ENCODE results near the gene RHEX.
"Not testable (repeated sequence)": the region's sequence is repeated elsewhere in the genome, so short reads cannot be mapped to it uniquely, and the experiment has no call there.

RHEX gene

GRCh38 chr1:206064501-206064900 lies 11.5 kb downstream of the RHEX start:
- not testable (repeated sequence) for H3K27ac ChIP-seq (replicated peaks; ENCODE audit: low read length); H4K91ac ChIP-seq (ENCODE audit: low read depth, low read length, poor library complexity); H3K27me3 ChIP-seq (ENCODE audit: control insufficient read depth in 3 of 3, insufficient read depth in 3 of 3, low read depth in 1 of 3, low read length in 3 of 3); H3K4me1 ChIP-seq (ENCODE audit: control insufficient read depth in 2 of 2, insufficient read depth in 1 of 2, low read depth in 1 of 2, low read length in 2 of 2); H3K4me3 ChIP-seq (ENCODE audit: low read length in 2 of 2); H2BK5ac ChIP-seq (ENCODE audit: low read length); DNase-seq (ENCODE audit: low spot score); H3K18ac ChIP-seq (ENCODE audit: low read length); H3K36me3 ChIP-seq (replicated peaks in 1 of 2; ENCODE audit: control insufficient read depth in 2 of 2, insufficient read depth in 2 of 2, low read length in 2 of 2); H3K79me1 ChIP-seq (ENCODE audit: low read depth, low read length); H2AFZ ChIP-seq (ENCODE audit: low read length); H4K8ac ChIP-seq (ENCODE audit: low read depth, low read length); H3K4ac ChIP-seq (ENCODE audit: low read length); H2BK15ac ChIP-seq (ENCODE audit: low read length); H3K4me2 ChIP-seq (ENCODE audit: insufficient read depth, low read length, poor library complexity, severe bottlenecking); H2AK5ac ChIP-seq (ENCODE audit: low read depth, low read length); H3K9ac ChIP-seq (ENCODE audit: low read depth, low read length, poor library complexity); H2BK12ac ChIP-seq (ENCODE audit: low read length); H3K23ac ChIP-seq (ENCODE audit: low read depth, low read length, poor library complexity); H2BK120ac ChIP-seq (ENCODE audit: low read depth, low read length); H3K14ac ChIP-seq (ENCODE audit: low read length)
- peaks cover 3 to 12% of the 10 kb centered on the region in 2 donors for H3K9me3 ChIP-seq (replicated peaks in 1 of 2; ENCODE audit: control insufficient read depth in 2 of 2, insufficient read depth in 1 of 2, low read depth in 1 of 2, low read length in 2 of 2)
- WGBS, 2 donors (ENCODE audit: extremely low coverage in 2 of 2, insufficient read length in 2 of 2, insufficient replicate concordance in 1 of 2): no CpG with 5 or more reads among the region's 25 CpGs

- no peak overlapping the region for H2BK5ac ChIP-seq (ENCODE audit: low read length)
Measured at GRCh38 chr1:206065547-206066145, 12.7 kb downstream of the RHEX start.

GRCh38 chr1:206066479-206067171 lies 13.7 kb downstream of the RHEX start:
- Histone ChIP-seq H3K4me1 (ENCODE audit: control insufficient read depth in 2 of 2, insufficient read depth in 1 of 2, low read depth in 1 of 2, low read length in 2 of 2) (no peaks in the 10 kb centered on the region), H2BK15ac (ENCODE audit: low read length) (no peak overlapping the region), H2BK12ac (ENCODE audit: low read length) (no peak overlapping the region), H3K18ac (ENCODE audit: low read length) (no peak overlapping the region), H3K4ac (ENCODE audit: low read length) (no peak overlapping the region), H3K4me3 (ENCODE audit: low read length in 2 of 2) (no peak overlapping the region), H4K91ac (ENCODE audit: low read depth, low read length, poor library complexity) (no peak overlapping the region), H3K14ac (ENCODE audit: low read length) (no peak overlapping the region), H3K27me3 (ENCODE audit: control insufficient read depth in 3 of 3, insufficient read depth in 3 of 3, low read depth in 1 of 3, low read length in 3 of 3) (no peaks in the 10 kb centered on the region), H3K79me1 (ENCODE audit: low read depth, low read length) (no peaks in the 10 kb centered on the region), H2AK5ac (ENCODE audit: low read depth, low read length) (no peak overlapping the region), H4K8ac (ENCODE audit: low read depth, low read length) (no peak overlapping the region), H3K4me2 (ENCODE audit: insufficient read depth, low read length, poor library complexity, severe bottlenecking) (no peak overlapping the region), H3K9ac (ENCODE audit: low read depth, low read length, poor library complexity) (no peak overlapping the region), H3K36me3 (replicated peaks in 1 of 2; ENCODE audit: control insufficient read depth in 2 of 2, insufficient read depth in 2 of 2, low read length in 2 of 2) (no peaks in the 10 kb centered on the region), H3K9me3 (replicated peaks in 1 of 2; ENCODE audit: control insufficient read depth in 2 of 2, insufficient read depth in 1 of 2, low read depth in 1 of 2, low read length in 2 of 2) (peaks cover 3 to 8% of the 10 kb centered on the region in 2 donors), H2BK5ac (ENCODE audit: low read length) (no peak overlapping the region), H3K23ac (ENCODE audit: low read depth, low read length, poor library complexity) (no peak overlapping the region), H2AFZ (ENCODE audit: low read length) (no peak overlapping the region), H3K27ac (replicated peaks; ENCODE audit: low read length) (no peak overlapping the region), H2BK120ac (ENCODE audit: low read depth, low read length) (no peak overlapping the region)
- no peak for DNase-seq (ENCODE audit: low spot score)
- WGBS, 2 donors (ENCODE audit: extremely low coverage in 2 of 2, insufficient read length in 2 of 2, insufficient replicate concordance in 1 of 2): no CpG with 5 or more reads among the region's 6 CpGs

More at GRCh38 chr1:206065547-206066145, 12.7 kb downstream of the RHEX start:
- H2BK15ac ChIP-seq (ENCODE audit: low read length): no peak overlapping the region
- no peaks in the 10 kb centered on the region for H3K36me3 ChIP-seq (replicated peaks in 1 of 2; ENCODE audit: control insufficient read depth in 2 of 2, insufficient read depth in 2 of 2, low read length in 2 of 2)
- no peaks in the 10 kb centered on the region for H3K27me3 ChIP-seq (ENCODE audit: control insufficient read depth in 3 of 3, insufficient read depth in 3 of 3, low read depth in 1 of 3, low read length in 3 of 3)
- H3K9me3 ChIP-seq (replicated peaks in 1 of 2; ENCODE audit: control insufficient read depth in 2 of 2, insufficient read depth in 1 of 2, low read depth in 1 of 2, low read length in 2 of 2): peaks cover 3 to 12% of the 10 kb centered on the region in 2 donors
- H2BK120ac ChIP-seq (ENCODE audit: low read depth, low read length): no peak overlapping the region
- no peak overlapping the region for H3K14ac ChIP-seq (ENCODE audit: low read length)
- H3K9ac ChIP-seq (ENCODE audit: low read depth, low read length, poor library complexity): no peak overlapping the region
- H3K4me1 ChIP-seq (ENCODE audit: control insufficient read depth in 2 of 2, insufficient read depth in 1 of 2, low read depth in 1 of 2, low read length in 2 of 2): no peaks in the 10 kb centered on the region
- H2AFZ ChIP-seq (ENCODE audit: low read length): no peak overlapping the region
- no peak overlapping the region for H3K4me3 ChIP-seq (ENCODE audit: low read length in 2 of 2)
- no peak overlapping the region for H4K8ac ChIP-seq (ENCODE audit: low read depth, low read length)
- H3K79me1 ChIP-seq (ENCODE audit: low read depth, low read length): no peaks in the 10 kb centered on the region
- no peak overlapping the region for H3K4me2 ChIP-seq (ENCODE audit: insufficient read depth, low read length, poor library complexity, severe bottlenecking)
- no peak overlapping the region for H2AK5ac ChIP-seq (ENCODE audit: low read depth, low read length)
- H2BK12ac ChIP-seq (ENCODE audit: low read length): no peak overlapping the region
- no CpG with 5 or more reads among the region's 4 CpGs for WGBS, 2 donors (ENCODE audit: extremely low coverage in 2 of 2, insufficient read length in 2 of 2, insufficient replicate concordance in 1 of 2)
- no peak for DNase-seq (ENCODE audit: low spot score)
- H3K27ac ChIP-seq (replicated peaks; ENCODE audit: low read length): no peak overlapping the region
- H3K4ac ChIP-seq (ENCODE audit: low read length): no peak overlapping the region
- no peak overlapping the region for H3K18ac ChIP-seq (ENCODE audit: low read length)
- H4K91ac ChIP-seq (ENCODE audit: low read depth, low read length, poor library complexity): no peak overlapping the region
- H3K23ac ChIP-seq (ENCODE audit: low read depth, low read length, poor library complexity): no peak overlapping the region

GRCh38 chr1:206067486-206068227 lies 14.7 kb downstream of the RHEX start:
- H3K79me1 ChIP-seq (ENCODE audit: low read depth, low read length): no peaks in the 10 kb centered on the region
- H3K4me2 ChIP-seq (ENCODE audit: insufficient read depth, low read length, poor library complexity, severe bottlenecking): no peak overlapping the region
- no peak overlapping the region for H2BK12ac ChIP-seq (ENCODE audit: low read length)
- H3K9me3 ChIP-seq (replicated peaks in 1 of 2; ENCODE audit: control insufficient read depth in 2 of 2, insufficient read depth in 1 of 2, low read depth in 1 of 2, low read length in 2 of 2): peaks cover 3 to 4% of the 10 kb centered on the region in 2 donors
- no peak overlapping the region for H2BK5ac ChIP-seq (ENCODE audit: low read length)
- H4K8ac ChIP-seq (ENCODE audit: low read depth, low read length): no peak overlapping the region
- no peak overlapping the region for H3K14ac ChIP-seq (ENCODE audit: low read length)
- no peak overlapping the region for H3K9ac ChIP-seq (ENCODE audit: low read depth, low read length, poor library complexity)
- H4K91ac ChIP-seq (ENCODE audit: low read depth, low read length, poor library complexity): no peak overlapping the region
- H3K4me1 ChIP-seq (ENCODE audit: control insufficient read depth in 2 of 2, insufficient read depth in 1 of 2, low read depth in 1 of 2, low read length in 2 of 2): no peaks in the 10 kb centered on the region
- no peak for DNase-seq (ENCODE audit: low spot score)
- H3K27ac ChIP-seq (replicated peaks; ENCODE audit: low read length): no peak overlapping the region
- no peak overlapping the region for H3K23ac ChIP-seq (ENCODE audit: low read depth, low read length, poor library complexity)
- H3K36me3 ChIP-seq (replicated peaks in 1 of 2; ENCODE audit: control insufficient read depth in 2 of 2, insufficient read depth in 2 of 2, low read length in 2 of 2): no peaks in the 10 kb centered on the region
- no peak overlapping the region for H3K4ac ChIP-seq (ENCODE audit: low read length)
- no peak overlapping the region for H3K18ac ChIP-seq (ENCODE audit: low read length)
- no peak overlapping the region for H2AK5ac ChIP-seq (ENCODE audit: low read depth, low read length)
- no peak overlapping the region for H2BK15ac ChIP-seq (ENCODE audit: low read length)
- no peaks in the 10 kb centered on the region for H3K27me3 ChIP-seq (ENCODE audit: control insufficient read depth in 3 of 3, insufficient read depth in 3 of 3, low read depth in 1 of 3, low read length in 3 of 3)
- peak overlapping the region in 1 of 2 donors; percentile 13 for H3K4me3 ChIP-seq (ENCODE audit: low read length in 2 of 2)
- H2BK120ac ChIP-seq (ENCODE audit: low read depth, low read length): no peak overlapping the region
- no CpG with 5 or more reads among the region's 8 CpGs for WGBS, 2 donors (ENCODE audit: extremely low coverage in 2 of 2, insufficient read length in 2 of 2, insufficient replicate concordance in 1 of 2)
- no peak overlapping the region for H2AFZ ChIP-seq (ENCODE audit: low read length)

All from neuronal stem cell (in vitro differentiated cells).